H1 (cell line): ENCODE data around the gene ZBTB18. TPM values are rescaled to one million over a fixed set of nuclear protein-coding genes. Genes with fewer than 3 reads are reported as not detected.

Experiments used
- CTCF ChIA-PET: fragments of 300-600 bp; sonication (Branson Sonifier 250); formaldehyde crosslinking; loops from one replicate; lab custom pipeline; 2021; ENCODE audit not compliant: partially characterized antibody; lab: Charles Lee
- POLR2A ChIA-PET: fragments of 300-600 bp; sonication (Branson Sonifier 250); formaldehyde crosslinking; loops from one replicate; lab custom pipeline; 2021; ENCODE audit warnings: inconsistent platforms; ENCODE audit not compliant: partially characterized antibody; lab: Charles Lee
- DNase-seq, 2 experiments: peaks; one replicate each; pipeline versions ENCODE4 v3.0.0 to v3.0.0-alpha.2; 2010 to 2022; ENCODE audit warnings: low spot score in 2 of 2, low read depth in 1 of 2, mixed read lengths in 1 of 2
- FAIRE-seq: peaks from 2 replicates; lab custom pipeline; 2011; peaks lifted over from hg19 to GRCh38; lab: Jason Lieb, UNC
- H2AFZ ChIP-seq: 2 replicates; pipeline ENCODE4 v1.8.1; 2012; ENCODE audit warnings: low read length, inconsistent platforms
- H2AK5ac ChIP-seq: 2 replicates; pipeline ENCODE4 v1.6.1; 2013; ENCODE audit warnings: low read depth, low read length
- H2BK120ac ChIP-seq: replicated peaks from 2 replicates; pipeline ENCODE3; 2013; ENCODE audit warnings: low read depth, low read length, inconsistent platforms
- H2BK12ac ChIP-seq: 2 replicates; pipeline ENCODE4 v1.6.1; 2013; ENCODE audit warnings: low read depth, low read length
- H2BK15ac ChIP-seq: 2 replicates; pipeline ENCODE4 v1.6.1; 2013; ENCODE audit warnings: low read length
- H2BK20ac ChIP-seq: 2 replicates; pipeline ENCODE4 v1.6.1; 2013; ENCODE audit warnings: low read length
- H2BK5ac ChIP-seq: 2 replicates; pipeline ENCODE4 v1.6.1; 2013; ENCODE audit warnings: low read depth, low read length
- H3K14ac ChIP-seq: 2 replicates; pipeline ENCODE4 v1.6.1; 2013; ENCODE audit warnings: inconsistent platforms; ENCODE audit not compliant: insufficient read length
- H3K18ac ChIP-seq: 2 replicates; pipeline ENCODE4 v1.6.1; 2013; ENCODE audit warnings: low read length; ENCODE audit errors: extremely low read depth
- H3K23ac ChIP-seq: 2 replicates; pipeline ENCODE4 v1.6.1; 2013; ENCODE audit warnings: inconsistent platforms; ENCODE audit not compliant: insufficient read length
- H3K23me2 ChIP-seq: 2 replicates; pipeline ENCODE4 v1.6.1; 2013; ENCODE audit warnings: low read depth, low read length
- H3K27ac ChIP-seq: 2 replicates; pipeline ENCODE4 v1.6.1; 2011; ENCODE audit warnings: low read depth, low read length, inconsistent platforms
- H3K27me3 ChIP-seq, 4 experiments: replicated peaks in 1 of 4; 1 replicate in 1 of 4; 2 replicates in 3 of 4; pipeline versions ENCODE4 v1.6.1 to v1.8.1; 2011 to 2013; ENCODE audit warnings: low read length in 3 of 4, mild to moderate bottlenecking in 3 of 4, inconsistent platforms in 2 of 4, mixed read lengths in 2 of 4, moderate library complexity in 1 of 4; ENCODE audit not compliant: control insufficient read depth in 3 of 4, insufficient read depth in 3 of 4; ENCODE audit errors: extremely low read depth in 1 of 4
- H3K36me3 ChIP-seq, 4 experiments: 2 replicates each; pipeline versions ENCODE4 v1.6.1 to v1.8.1; 2011 to 2013; ENCODE audit warnings: mild to moderate bottlenecking in 4 of 4, low read length in 3 of 4, moderate library complexity in 2 of 4, control low read depth in 1 of 4, inconsistent platforms in 1 of 4; ENCODE audit not compliant: insufficient read depth in 4 of 4, control insufficient read depth in 2 of 4
- H3K4ac ChIP-seq: replicated peaks from 2 replicates; pipeline ENCODE3; 2013; ENCODE audit warnings: low read length, low read depth, mixed read lengths, inconsistent platforms; ENCODE audit not compliant: insufficient read length
- H3K4me1 ChIP-seq, 4 experiments: replicated peaks in 1 of 4; 1 replicate in 1 of 4; 2 replicates in 3 of 4; pipeline versions ENCODE4 v1.6.1 to v1.8.1; 2011 to 2013; ENCODE audit warnings: low read length in 3 of 4, inconsistent platforms in 2 of 4, mixed read lengths in 1 of 4; ENCODE audit not compliant: insufficient read depth in 4 of 4, control insufficient read depth in 3 of 4
- H3K4me2 ChIP-seq, 2 experiments: 2 replicates each; pipeline versions ENCODE4 v1.6.1 to v1.8.1; 2011 to 2013; ENCODE audit warnings: low read depth in 2 of 2, low read length in 2 of 2, control low read depth in 1 of 2, inconsistent platforms in 1 of 2, mild to moderate bottlenecking in 1 of 2; ENCODE audit not compliant: insufficient read depth in 1 of 2
- H3K4me3 ChIP-seq, 4 experiments: fragments of 200-600, 300-600 bp in 1 of 4; sonication (generic), shearing (Covaris generic), sonication (Bioruptor Twin) in 1 of 4; 2 replicates each; pipeline versions ENCODE4 v1.5.1 to v1.8.1; 2011 to 2016; ENCODE audit warnings: low read length in 4 of 4, low read depth in 3 of 4, control low read depth in 2 of 4, inconsistent platforms in 2 of 4, mild to moderate bottlenecking in 2 of 4, mixed read lengths in 1 of 4, moderate library complexity in 1 of 4; ENCODE audit not compliant: insufficient read depth in 2 of 4; ENCODE audit errors: extremely low read depth in 1 of 4
- H3K56ac ChIP-seq: replicated peaks from 2 replicates; pipeline ENCODE3; 2013; ENCODE audit warnings: low read depth, mild to moderate bottlenecking, mixed read lengths, low read length, inconsistent platforms; ENCODE audit not compliant: insufficient read length
- H3K79me1 ChIP-seq: 2 replicates; pipeline ENCODE4 v1.6.1; 2013; ENCODE audit warnings: low read depth, low read length, control low read depth
- H3K79me2 ChIP-seq, 2 experiments: 2 replicates each; pipeline versions ENCODE4 v1.6.1 to v1.8.1; 2012 to 2013; ENCODE audit warnings: low read length in 2 of 2, mild to moderate bottlenecking in 2 of 2, inconsistent platforms in 1 of 2; ENCODE audit not compliant: insufficient read depth in 2 of 2, control insufficient read depth in 1 of 2
- H3K9ac ChIP-seq, 4 experiments: replicated peaks in 1 of 4; 1 replicate in 1 of 4; 2 replicates in 3 of 4; pipeline versions ENCODE4 v1.6.1 to v1.8.1; 2011 to 2013; ENCODE audit warnings: low read depth in 3 of 4, low read length in 3 of 4, control low read depth in 2 of 4, mild to moderate bottlenecking in 2 of 4, moderate library complexity in 2 of 4, inconsistent platforms in 1 of 4; ENCODE audit errors: extremely low read depth in 1 of 4
- H3K9me3 ChIP-seq, 2 experiments: 2 replicates each; pipeline versions ENCODE4 v1.6.1 to v1.8.1; 2012 to 2013; ENCODE audit warnings: mild to moderate bottlenecking in 2 of 2, moderate library complexity in 2 of 2, control low read depth in 1 of 2, inconsistent platforms in 1 of 2, low read depth in 1 of 2, low read length in 1 of 2, mixed read lengths in 1 of 2; ENCODE audit not compliant: insufficient read depth in 2 of 2
- H4K20me1 ChIP-seq, 2 experiments: replicated peaks in 1 of 2; 2 replicates each; pipeline versions ENCODE3 to v1.8.1; 2011 to 2013; ENCODE audit warnings: inconsistent platforms in 2 of 2, low read length in 2 of 2, mild to moderate bottlenecking in 1 of 2; ENCODE audit not compliant: insufficient read depth in 2 of 2, control insufficient read depth in 1 of 2
- H4K5ac ChIP-seq: 2 replicates; pipeline ENCODE4 v1.6.1; 2013; ENCODE audit warnings: low read length, low read depth, mixed read lengths, inconsistent platforms; ENCODE audit not compliant: insufficient read length
- H4K8ac ChIP-seq: 2 replicates; pipeline ENCODE4 v1.8.0; 2013; ENCODE audit warnings: mild to moderate bottlenecking, moderate library complexity, low read length, inconsistent platforms; ENCODE audit not compliant: insufficient read depth; ENCODE audit errors: extremely low read depth
- H4K91ac ChIP-seq: replicated peaks from 2 replicates; pipeline ENCODE3; 2013; ENCODE audit warnings: low read length, mixed read lengths, inconsistent platforms; ENCODE audit not compliant: insufficient read length
- CTBP2 ChIP-seq: IDR thresholded peaks from 2 replicates; pipeline ENCODE4 v1.7.0; 2011; ENCODE audit warnings: borderline replicate concordance, mild to moderate bottlenecking, moderate library complexity, mixed read lengths, low read length; ENCODE audit not compliant: insufficient read depth, insufficient read length
- CTCF ChIP-seq, 3 experiments: IDR thresholded peaks; 1 replicate in 2 of 3; 2 replicates in 1 of 3; pipeline versions ENCODE4 v1.5.1 to v1.6.1; 2011; ENCODE audit warnings: low read length in 3 of 3, mild to moderate bottlenecking in 3 of 3, inconsistent platforms in 2 of 3, low read depth in 1 of 3, moderate library complexity in 1 of 3; ENCODE audit not compliant: insufficient read depth in 1 of 3; ENCODE audit errors: control extremely low read depth in 1 of 3
- WGBS, 2 experiments: shearing (Covaris generic) in 1 of 2; methylation state at CpG; one replicate each; pipeline versions ENCODE4 v1.1.6 to v1.1.7; 2013 to 2015; ENCODE audit warnings: low lambda C conversion rate in 2 of 2, mixed read lengths in 2 of 2, inconsistent platforms in 1 of 2, low coverage in 1 of 2, missing lambda C conversion rate in 1 of 2; ENCODE audit not compliant: insufficient replicate concordance in 2 of 2, insufficient coverage in 1 of 2, insufficient read length in 1 of 2; ENCODE audit errors: extremely low coverage in 1 of 2, missing lambda C conversion rate in 1 of 2; 5-methylcytosine and 5-hydroxymethylcytosine counted together
- polyA plus RNA-seq, 7 experiments: library from polyadenylated mRNA; depleted of rRNA in 3 of 7; stranded (reverse) in 5 of 7; unstranded in 2 of 7; fragments of >200 nt in 5 of 7; fragments of 200-250 nt in 2 of 7; gene quantifications; 1 replicate in 5 of 7; 2 replicates in 1 of 7; 4 replicates in 1 of 7; pipeline versions ENCODE4 v1.2.1 to v1.2.3, GENCODE V29; 2011 to 2013; ENCODE audit warnings: missing spikeins in 2 of 7, mixed read lengths in 2 of 7
- total RNA-seq: library from RNA; stranded (reverse); fragmentation: NEBNext Ultra II Directional; extraction: Animal tissue kit (Norgen Biotek cat#: 25700); gene quantifications from 2 replicates; pipeline ENCODE4 v1.2.1, GENCODE V29; 2021

The ZBTB18 gene
- total and polyA plus RNA-seq, 2 of the 8 experiments (the other 6 are each of a cell fraction or from before 2014, with no cell fraction given): 8.5 to 14.4 TPM

- DNase-seq: no peak
- Histone ChIP-seq H3K79me2 (peaks cover 0 to 16% of the 10 kb centered on the region in 2 experiments; a peak in 2 of 4 replicates), H3K14ac (no peak overlapping the region), H2BK120ac (no peak overlapping the region), H3K36me3 (peaks cover 3 to 19% (median 12%) of the 10 kb centered on the region in 4 experiments; a peak in 6 of 8 replicates), H2BK20ac (no peak overlapping the region), H2BK15ac (no peak overlapping the region), H3K4ac (no peak overlapping the region), H3K9ac (no peak overlapping the region), H3K23me2 (no peaks in the 10 kb centered on the region), H3K9me3 (no peaks in the 10 kb centered on the region), H3K56ac (no peak overlapping the region), H3K79me1 (no peaks in the 10 kb centered on the region; the same call in 1 of the 2 replicates), H4K8ac (no peak overlapping the region), H3K27me3 (no peaks in the 10 kb centered on the region), H3K23ac (no peak overlapping the region), H4K20me1 (peaks cover 5 to 7% of the 10 kb centered on the region in 2 experiments), H3K27ac (no peak overlapping the region), H3K4me2 (no peak overlapping the region), H3K4me1 (peaks cover 0 to 4% (median 0%) of the 10 kb centered on the region in 4 experiments; a peak in 1 of 7 replicates), H2AFZ (no peak overlapping the region), H2AK5ac (no peak overlapping the region), H2BK12ac (no peak overlapping the region), H2BK5ac (no peak overlapping the region), H3K18ac (no peak overlapping the region), H3K4me3 (no peak overlapping the region), H4K91ac (no peak overlapping the region), H4K5ac (no peak overlapping the region)
- WGBS, 2 experiments: 87% methylated on average over 12 of the region's 12 CpGs; no CpG with 5 or more reads in 1 of the 2 experiments
- TF ChIP-seq CTCF (IDR thresholded peaks at IDR 0.05; ENCODE audit: control extremely low read depth in 1 of 3, insufficient read depth in 1 of 3, low read depth in 1 of 3, low read length in 3 of 3) (no peak), CTBP2 (no peak)
- ChIA-PET POLR2A (no interaction called here), CTCF (no interaction called here)
- no peak for FAIRE-seq
These were observed 6.6 kb downstream of the ZBTB18 start for GRCh38 chr1:244057474-244058385.
